GM12878 (cell line): ENCODE measurements around the gene TMEM170B. TPM values are rescaled to one million over a fixed set of nuclear protein-coding genes. Genes with fewer than 3 reads are reported as not detected.

ENCODE experiments used
- BCL11A ChIP-seq: IDR thresholded peaks from 2 replicates; pipeline ENCODE4 v1.6.1; 2011; ENCODE audit warnings: low read depth, low read length
- CBFB ChIP-seq: IDR thresholded peaks from 2 replicates; pipeline ENCODE4 v1.6.1; 2016; ENCODE audit warnings: antibody characterized with exemption, low read depth
- CEBPB ChIP-seq, 2 experiments: fragments of 150-350 bp in 1 of 2; IDR thresholded peaks; 2 replicates each; pipeline ENCODE4 v1.6.1; 2012 to 2014; ENCODE audit warnings: low read depth in 2 of 2, low read length in 2 of 2, borderline replicate concordance in 1 of 2, inconsistent platforms in 1 of 2
- CHD1 ChIP-seq: IDR thresholded peaks from 2 replicates; pipeline ENCODE4 v1.6.1; 2012; ENCODE audit warnings: low read depth, low read length, improper control_type of control experiment
- ESRRA ChIP-seq: IDR thresholded peaks from 2 replicates; pipeline ENCODE4 v1.6.1; 2012; ENCODE audit warnings: mild to moderate bottlenecking, low read length, improper control_type of control experiment
- HCFC1 ChIP-seq: fragments of 150-350 bp; IDR thresholded peaks from 2 replicates; pipeline ENCODE4 v1.6.1; 2014; ENCODE audit warnings: low read length
- HDAC6 ChIP-seq: fragments of 200-600 bp; sonication (generic); IDR thresholded peaks from one replicate; pipeline ENCODE4 v1.8.0; 2017; ENCODE audit warnings: antibody characterized with exemption; ENCODE audit not compliant: unreplicated experiment
- IKZF2 ChIP-seq, 2 experiments: fragments of 450-650 bp; IDR thresholded peaks; 2 replicates each; pipeline ENCODE4 v1.6.1; 2017; ENCODE audit warnings: mild to moderate bottlenecking in 2 of 2, moderate library complexity in 2 of 2
- IRF4 ChIP-seq: IDR thresholded peaks from 2 replicates; pipeline ENCODE4 v1.6.1; 2011; ENCODE audit warnings: low read depth, low read length
- LARP7 ChIP-seq: fragments of 450-650 bp; IDR thresholded peaks from 2 replicates; pipeline ENCODE4 v1.6.1; 2017; ENCODE audit warnings: mild to moderate bottlenecking
- RAD51 ChIP-seq: fragments of 450-650 bp; IDR thresholded peaks from 2 replicates; pipeline ENCODE4 v1.6.1; 2016; ENCODE audit warnings: moderate library complexity, mild to moderate bottlenecking, inconsistent platforms
- RCOR1 ChIP-seq: conservative IDR thresholded peaks from 2 replicates; pipeline ENCODE4 v1.6.1; 2012; ENCODE audit warnings: low read depth, low read length, improper control_type of control experiment
- RELB ChIP-seq: fragments of 450-650 bp; IDR thresholded peaks from 2 replicates; pipeline ENCODE4 v1.6.1; 2017; ENCODE audit warnings: low read depth, mild to moderate bottlenecking, moderate library complexity
- RFX5 ChIP-seq: IDR thresholded peaks from 2 replicates; pipeline ENCODE4 v1.6.1; 2011; ENCODE audit warnings: low read depth, low read length, improper control_type of control experiment
- SIN3A ChIP-seq: IDR thresholded peaks from 2 replicates; pipeline ENCODE4 v1.6.1; 2012; ENCODE audit warnings: low read depth, low read length, improper control_type of control experiment
- SMC3 ChIP-seq: IDR thresholded peaks from 2 replicates; pipeline ENCODE4 v1.6.1; 2011; ENCODE audit warnings: low read length, improper control_type of control experiment, borderline replicate concordance
- STAT1 ChIP-seq: fragments of 450-650 bp; conservative IDR thresholded peaks from 2 replicates; pipeline ENCODE4 v1.6.1; 2014; ENCODE audit warnings: antibody characterized with exemption, mild to moderate bottlenecking
- SUZ12 ChIP-seq: fragments of 200-600 bp; sonication (generic); IDR thresholded peaks from one replicate; pipeline ENCODE4 v1.6.1; 2018; ENCODE audit warnings: antibody characterized with exemption, mild to moderate bottlenecking; ENCODE audit not compliant: unreplicated experiment
- TCF3 ChIP-seq: IDR thresholded peaks from 2 replicates; pipeline ENCODE4 v1.6.1; 2012; ENCODE audit warnings: low read depth, mild to moderate bottlenecking, low read length, borderline replicate concordance; ENCODE audit not compliant: insufficient read depth
- ZBTB11 ChIP-seq: fragments of 450-650 bp; formaldehyde crosslinking; IDR thresholded peaks from 2 replicates; pipeline ENCODE4 v1.5.0; 2022; ENCODE audit warnings: mild to moderate bottlenecking, missing genetic modification characterization
- ZNF24 ChIP-seq: fragments of 450-650 bp; IDR thresholded peaks from 2 replicates; pipeline ENCODE4 v1.6.1; 2017; ENCODE audit warnings: antibody characterized with exemption, mild to moderate bottlenecking
- polyA plus RNA-seq, 11 experiments: library from polyadenylated mRNA; depleted of rRNA in 4 of 11; unstranded in 6 of 11; stranded (reverse) in 5 of 11; fragments of >200 nt; fragmentation: Nextera tagmentation in 4 of 11; fragmentation: Illumina TruSeq in 1 of 11; extraction: Ambion mirVana in 4 of 11; extraction: Trizol in 1 of 11; gene quantifications; 1 replicate in 1 of 11; 2 replicates in 10 of 11; pipeline versions ENCODE4 v1.2.1 to v1.2.3, GENCODE V29; 2011 to 2016; ENCODE audit warnings: inconsistent platforms in 2 of 11, missing spikeins in 2 of 11, low read depth in 1 of 11
- total RNA-seq, 4 experiments: library from RNA; depleted of rRNA in 3 of 4; stranded (reverse); fragments of >200 nt in 3 of 4; fragmentation: Illumina TruSeq in 1 of 4; extraction: Trizol in 1 of 4; gene quantifications; 2 replicates each; pipeline versions ENCODE4 v1.2.1 to v1.2.3, GENCODE V29; 2013 to 2021
- TF ChIP-seq, protein P1 (sequence below): fragments of 450-650 bp; IDR thresholded peaks from 2 replicates; pipeline ENCODE4 v1.6.1; 2016; ENCODE audit warnings: mild to moderate bottlenecking
- TF ChIP-seq, protein P2 (sequence below): IDR thresholded peaks from 2 replicates; pipeline ENCODE4 v1.6.1; 2011; ENCODE audit warnings: borderline replicate concordance, low read depth, mild to moderate bottlenecking, moderate library complexity, low read length; ENCODE audit not compliant: insufficient read depth, poor library complexity, severe bottlenecking
- TF ChIP-seq, protein P3 (sequence below): IDR thresholded peaks from 2 replicates; pipeline ENCODE4 v1.6.1; 2011; ENCODE audit warnings: low read depth, low read length, improper control_type of control experiment, borderline replicate concordance

Gene TMEM170B
- total and polyA plus RNA-seq, 10 of the 15 experiments (the other 5 are each of a cell fraction or from before 2014, with no cell fraction given): 0.38 to 10.3 (median 4.2) TPM

DNA sequence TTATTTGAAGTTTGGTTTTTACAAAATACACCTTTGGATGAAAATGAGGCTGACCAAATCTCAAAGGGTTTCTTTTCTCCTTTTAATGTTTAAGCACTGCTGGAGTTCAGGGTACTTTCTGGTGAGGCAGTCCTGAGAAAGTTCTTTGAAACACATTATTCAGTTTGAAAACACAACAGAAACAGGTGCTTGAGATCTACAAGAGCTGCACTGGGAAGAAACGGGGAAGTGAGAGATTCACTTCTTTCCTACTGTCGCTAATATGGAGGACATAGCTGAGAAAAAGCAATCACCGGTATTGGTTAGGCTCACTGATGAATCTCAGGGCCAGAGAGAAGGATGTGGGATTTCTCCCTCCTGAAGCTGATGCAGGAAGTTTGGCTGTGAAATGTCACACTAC is 22.9 kb upstream of the TMEM170B start (continued):
- TF ChIP-seq CHD1 (peak; percentile 76; the same call in 1 of the 2 replicates), ZBTB11 (no peak), ESRRA (no peak), IKZF2 (IDR thresholded peaks at IDR 0.05) (peak; percentile 95 to 96), RCOR1 (0 out of 2 replicates have a peak, but pooled peaks have one; percentile 71), STAT1 (no peak), IRF4 (peak; percentile 82), TCF3 (no peak), SUZ12 (no peak), SMC3 (no peak), HCFC1 (no peak), RAD51 (no peak), CEBPB (IDR thresholded peaks at IDR 0.05; ENCODE audit: borderline replicate concordance in 1 of 2, low read depth in 2 of 2, low read length in 2 of 2) (peak in 1 of 2 experiments; percentile 53; a peak in 1 of 4 replicates), RFX5 (no peak), CBFB (no peak), LARP7 (no peak), ZNF24 (0 out of 2 replicates have a peak, but pooled peaks have one; percentile 52), HDAC6 (no peak), BCL11A (peak; percentile 59; the same call in 1 of the 2 replicates), SIN3A (no peak), RELB (peak; percentile 94)
- TF ChIP-seq, protein P1, sequence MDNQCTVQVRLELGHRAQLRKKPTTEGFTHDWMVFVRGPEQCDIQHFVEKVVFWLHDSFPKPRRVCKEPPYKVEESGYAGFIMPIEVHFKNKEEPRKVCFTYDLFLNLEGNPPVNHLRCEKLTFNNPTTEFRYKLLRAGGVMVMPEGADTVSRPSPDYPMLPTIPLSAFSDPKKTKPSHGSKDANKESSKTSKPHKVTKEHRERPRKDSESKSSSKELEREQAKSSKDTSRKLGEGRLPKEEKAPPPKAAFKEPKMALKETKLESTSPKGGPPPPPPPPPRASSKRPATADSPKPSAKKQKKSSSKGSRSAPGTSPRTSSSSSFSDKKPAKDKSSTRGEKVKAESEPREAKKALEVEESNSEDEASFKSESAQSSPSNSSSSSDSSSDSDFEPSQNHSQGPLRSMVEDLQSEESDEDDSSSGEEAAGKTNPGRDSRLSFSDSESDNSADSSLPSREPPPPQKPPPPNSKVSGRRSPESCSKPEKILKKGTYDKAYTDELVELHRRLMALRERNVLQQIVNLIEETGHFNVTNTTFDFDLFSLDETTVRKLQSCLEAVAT: peak; percentile 39; the same call in 1 of the 2 replicates
- TF ChIP-seq, protein P2, sequence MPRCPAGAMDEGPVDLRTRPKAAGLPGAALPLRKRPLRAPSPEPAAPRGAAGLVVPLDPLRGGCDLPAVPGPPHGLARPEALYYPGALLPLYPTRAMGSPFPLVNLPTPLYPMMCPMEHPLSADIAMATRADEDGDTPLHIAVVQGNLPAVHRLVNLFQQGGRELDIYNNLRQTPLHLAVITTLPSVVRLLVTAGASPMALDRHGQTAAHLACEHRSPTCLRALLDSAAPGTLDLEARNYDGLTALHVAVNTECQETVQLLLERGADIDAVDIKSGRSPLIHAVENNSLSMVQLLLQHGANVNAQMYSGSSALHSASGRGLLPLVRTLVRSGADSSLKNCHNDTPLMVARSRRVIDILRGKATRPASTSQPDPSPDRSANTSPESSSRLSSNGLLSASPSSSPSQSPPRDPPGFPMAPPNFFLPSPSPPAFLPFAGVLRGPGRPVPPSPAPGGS: no peak
- TF ChIP-seq, protein P3, sequence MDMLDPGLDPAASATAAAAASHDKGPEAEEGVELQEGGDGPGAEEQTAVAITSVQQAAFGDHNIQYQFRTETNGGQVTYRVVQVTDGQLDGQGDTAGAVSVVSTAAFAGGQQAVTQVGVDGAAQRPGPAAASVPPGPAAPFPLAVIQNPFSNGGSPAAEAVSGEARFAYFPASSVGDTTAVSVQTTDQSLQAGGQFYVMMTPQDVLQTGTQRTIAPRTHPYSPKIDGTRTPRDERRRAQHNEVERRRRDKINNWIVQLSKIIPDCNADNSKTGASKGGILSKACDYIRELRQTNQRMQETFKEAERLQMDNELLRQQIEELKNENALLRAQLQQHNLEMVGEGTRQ: no peak
